Measurements from ENCODE around the gene ADAM12.
"Not testable (repeated sequence)": the region's sequence is repeated elsewhere in the genome, so short reads cannot be mapped to it uniquely, and the experiment has no call there.

DNA sequence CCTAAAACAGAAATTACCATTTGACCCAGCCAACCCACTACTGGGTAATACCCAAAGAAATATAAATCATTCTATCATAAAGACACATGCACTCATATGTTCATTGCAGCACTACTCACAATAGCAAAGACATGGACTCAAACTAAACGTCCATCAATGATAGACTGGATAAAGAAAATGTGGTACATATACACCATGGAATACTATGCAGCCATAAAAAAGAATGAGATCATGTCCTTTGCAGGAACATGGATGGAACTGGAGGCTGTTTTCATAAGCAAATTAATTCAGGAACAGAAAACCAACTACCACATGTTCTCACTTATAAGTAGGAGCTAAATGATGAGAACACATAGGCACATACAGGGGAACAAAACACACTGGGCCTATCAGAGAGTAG, 340.5 kb downstream of the ADAM12 start:
- not testable (repeated sequence) for TF ChIP-seq CTCF, POLR2A (IDR thresholded peaks at IDR 0.05)

Measured in suprapubic skin (tissue), 3 donors.